Transverse colon (tissue), 4 donors: ENCODE measurements around the gene RAB13. TPM values are rescaled to one million over a fixed set of nuclear protein-coding genes. Genes with fewer than 3 reads are reported as not detected.
A peak's percentile ranks its signal among the peaks of the same experiment; 100 is the strongest.
"Not testable (repeated sequence)": the region's sequence is repeated elsewhere in the genome, so short reads cannot be mapped to it uniquely, and the experiment has no call there.

Source experiments
- DNase-seq: peaks from one replicate; pipeline ENCODE4 v3.0.0-alpha.2; 2019
- H3K27ac ChIP-seq, 4 donors: fragments of 200-600 bp; sonication (generic); 2 replicates each; pipeline ENCODE4 v1.5.1; 2016 to 2018; ENCODE audit warnings: inconsistent platforms in 4 of 4
- H3K27me3 ChIP-seq: fragments of 200-600 bp; sonication (generic); 2 replicates; pipeline ENCODE4 v1.5.1; 2017; ENCODE audit warnings: inconsistent platforms
- H3K36me3 ChIP-seq, 4 donors: fragments of 200-600 bp; sonication (generic); 2 replicates each; pipeline ENCODE4 v1.5.1; 2017 to 2019; ENCODE audit warnings: inconsistent platforms in 4 of 4
- H3K4me1 ChIP-seq, 4 donors: fragments of 200-600 bp; sonication (generic); 2 replicates each; pipeline ENCODE4 v1.5.1; 2017 to 2020; ENCODE audit warnings: inconsistent platforms in 4 of 4
- H3K4me3 ChIP-seq, 4 donors: fragments of 200-600 bp; sonication (generic); 1 replicate in 1 of 4; 2 replicates in 3 of 4; pipeline versions ENCODE4 v1.5.1 to v1.6.1; 2017 to 2019; ENCODE audit warnings: inconsistent platforms in 4 of 4
- H3K9me3 ChIP-seq, 2 donors: fragments of 200-600 bp; sonication (generic); 2 replicates each; pipeline ENCODE4 v1.5.1; 2017 to 2019; ENCODE audit warnings: inconsistent platforms in 2 of 2
- EP300 ChIP-seq: sonication (generic); formaldehyde crosslinking; IDR thresholded peaks from one replicate; pipeline ENCODE4 v1.6.1; 2017; ENCODE audit warnings: antibody characterized with exemption, low read depth
- POLR2A ChIP-seq: fragments of 450-650 bp; IDR thresholded peaks from one replicate; pipeline ENCODE4 v1.6.1; 2016; ENCODE audit warnings: antibody characterized with exemption, mild to moderate bottlenecking, moderate library complexity
- POLR2AphosphoS5 ChIP-seq, 3 donors: sonication (generic); formaldehyde crosslinking; IDR thresholded peaks; one replicate each; pipeline ENCODE4 v1.6.1; 2016; ENCODE audit warnings: antibody characterized with exemption in 3 of 3
- WGBS, 2 donors: methylation state at CpG; one replicate each; pipeline ENCODE4 v1.1.5; 2018; ENCODE audit warnings: low coverage in 1 of 2; 5-methylcytosine and 5-hydroxymethylcytosine counted together
- in situ Hi-C, 4 donors: fragments of 200-750 bp; cut with MboI; loops; one replicate each; pipeline versions ENCODE4 v1.15.0 to v1.15.1; 2017; ENCODE audit warnings: low sequenced_read_pairs in 3 of 4, low pct_ligation_motif_present in 1 of 4, low pct_unique_long_range_greater_than_20kb in 1 of 4
- intact Hi-C: fragments of 100-400 bp; cut with DNase I; formaldehyde crosslinking; loops from one replicate; pipeline ENCODE4 v1.15.1; 2023; ENCODE audit warnings: low total_unique reads
- total RNA-seq, 4 donors: library from RNA; depleted of rRNA; stranded (reverse); fragments of >200 nt; gene quantifications; one replicate each; pipeline ENCODE4 v1.1.0, GENCODE V29; 2016
- TF ChIP-seq, protein P1 (sequence below), 5 experiments: fragments of 200-600 bp in 3 of 5; fragments of 450-650 bp in 2 of 5; sonication (generic) in 3 of 5; IDR thresholded peaks; 1 replicate in 2 of 5; 2 replicates in 3 of 5; pipeline ENCODE4 v1.5.1; 2016 to 2017; ENCODE audit warnings: antibody characterized with exemption in 5 of 5, inconsistent platforms in 3 of 5, mild to moderate bottlenecking in 2 of 5, moderate library complexity in 1 of 5

RAB13 gene
- 10 to 100 TPM in 2 of 4 donors, 1 to 10 TPM in 2; 4.0 to 27.9 (median 15.4) TPM for total RNA-seq

DNA sequence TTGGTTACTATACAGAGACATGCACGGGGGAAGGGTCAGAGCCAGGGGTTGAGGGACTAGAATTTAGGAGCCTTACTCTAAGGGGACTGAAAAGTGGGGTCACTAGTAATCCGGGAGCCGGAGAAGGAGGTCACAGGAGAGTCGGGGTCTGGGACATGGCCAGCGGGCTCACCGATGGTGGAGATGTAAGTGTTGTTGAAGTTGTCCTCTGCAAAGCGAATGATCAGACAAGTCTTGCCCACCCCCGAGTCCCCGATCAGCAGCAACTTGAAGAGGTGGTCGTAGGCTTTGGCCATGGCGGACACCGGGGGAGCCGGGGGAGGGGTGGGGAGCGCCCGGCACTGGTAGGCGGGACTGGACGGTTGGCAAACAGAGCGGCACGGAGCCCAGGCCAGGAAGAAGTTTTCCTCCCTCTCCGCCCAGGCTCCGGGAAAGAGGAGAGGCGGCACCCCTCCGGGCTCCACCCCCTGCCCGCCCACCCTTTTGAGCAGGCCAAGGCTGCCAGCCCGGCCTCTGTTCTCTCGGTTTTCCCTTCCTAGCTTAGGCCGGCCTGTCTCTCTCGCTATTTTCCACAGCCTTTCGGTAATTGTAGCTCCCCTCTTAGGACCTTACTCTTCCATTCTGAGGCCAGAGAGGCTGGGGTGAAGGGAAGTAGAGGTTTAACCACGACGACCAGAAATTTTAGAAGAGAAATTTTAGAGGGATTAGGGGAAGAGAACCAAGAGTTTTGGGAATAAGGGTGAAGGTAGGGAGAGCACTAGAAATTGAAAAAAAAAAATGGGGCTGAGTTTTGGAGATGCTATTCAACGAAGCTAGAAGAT, at the start of gene RAB13:
Gene RAB13, minus strand, starts transcription at position 399 of the 821 bp plus-strand sequence. Its CDS starts 103 bp downstream, at position 296.
- Histone ChIP-seq H3K27ac (peak within 1 kb of the TSS; percentile 86 to 96 (median 86)), H3K4me3 (peak within 1 kb of the TSS; percentile 17 to 67 (median 60)), H3K27me3 (no peaks in the 10 kb centered on the region), H3K36me3 (no peaks in the 10 kb centered on the region), H3K9me3 (no peaks in the 10 kb centered on the region), H3K4me1 (peaks cover 0 to 33% (median 14%) of the 10 kb centered on the region in 4 donors)
- DNase-seq: peak; percentile 89
- intact Hi-C loops (loop anchor here (2.0 to 10.0 kb wide), 2 partner anchors 189 to 311 kb away; partner anchors contain the start of genes ILF2 and NPR1), in situ Hi-C loops (loop anchor here (10.0 to 25.0 kb wide), 7 partner anchors 171 to 474 kb away; partner anchors contain the start of genes ILF2 (in 2 of the 4), NPR1 (in 2 of the 4), S100A3 (in 1 of the 4) and S100A4 (in 1 of the 4))
- no peak for TF ChIP-seq EP300
- peak; percentile 48 for TF ChIP-seq POLR2A
- TF ChIP-seq, protein P1, sequence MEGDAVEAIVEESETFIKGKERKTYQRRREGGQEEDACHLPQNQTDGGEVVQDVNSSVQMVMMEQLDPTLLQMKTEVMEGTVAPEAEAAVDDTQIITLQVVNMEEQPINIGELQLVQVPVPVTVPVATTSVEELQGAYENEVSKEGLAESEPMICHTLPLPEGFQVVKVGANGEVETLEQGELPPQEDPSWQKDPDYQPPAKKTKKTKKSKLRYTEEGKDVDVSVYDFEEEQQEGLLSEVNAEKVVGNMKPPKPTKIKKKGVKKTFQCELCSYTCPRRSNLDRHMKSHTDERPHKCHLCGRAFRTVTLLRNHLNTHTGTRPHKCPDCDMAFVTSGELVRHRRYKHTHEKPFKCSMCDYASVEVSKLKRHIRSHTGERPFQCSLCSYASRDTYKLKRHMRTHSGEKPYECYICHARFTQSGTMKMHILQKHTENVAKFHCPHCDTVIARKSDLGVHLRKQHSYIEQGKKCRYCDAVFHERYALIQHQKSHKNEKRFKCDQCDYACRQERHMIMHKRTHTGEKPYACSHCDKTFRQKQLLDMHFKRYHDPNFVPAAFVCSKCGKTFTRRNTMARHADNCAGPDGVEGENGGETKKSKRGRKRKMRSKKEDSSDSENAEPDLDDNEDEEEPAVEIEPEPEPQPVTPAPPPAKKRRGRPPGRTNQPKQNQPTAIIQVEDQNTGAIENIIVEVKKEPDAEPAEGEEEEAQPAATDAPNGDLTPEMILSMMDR (IDR thresholded peaks at IDR 0.05): no peak
- TF ChIP-seq POLR2AphosphoS5 (IDR thresholded peaks at IDR 0.05): peak; percentile 81 to 86 (median 83)
- 4 to 5% methylated on average over 13 to 28 of the region's 32 CpGs for WGBS, 2 donors

DNA sequence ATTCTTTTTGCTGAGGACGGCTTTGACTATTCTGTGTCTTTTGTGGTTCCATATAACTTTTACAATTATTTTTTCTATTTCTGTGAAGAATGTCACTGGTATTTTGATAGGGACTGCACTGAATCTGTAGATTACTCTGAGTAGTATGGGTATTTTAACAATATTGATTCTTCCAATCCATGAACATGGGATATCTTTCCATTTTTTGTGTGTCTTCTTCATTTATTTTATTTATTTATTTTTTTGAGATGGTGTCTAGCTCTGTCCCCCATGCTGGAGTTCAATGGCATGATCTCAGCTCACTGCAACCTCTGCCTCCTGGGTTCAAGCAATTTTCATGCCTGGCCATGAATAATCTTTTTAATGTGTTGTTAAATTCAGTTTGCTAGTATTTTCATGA, 47.6 kb upstream of the RAB13 start:
- H3K36me3 ChIP-seq, intact Hi-C loops, H3K9me3 ChIP-seq, H3K4me1 ChIP-seq, H3K27ac ChIP-seq, DNase-seq, H3K27me3 ChIP-seq, H3K4me3 ChIP-seq, in situ Hi-C loops: not testable (repeated sequence)
- WGBS, 2 donors: 88 to 100% methylated on average over 1 of the region's 1 CpG

DNA sequence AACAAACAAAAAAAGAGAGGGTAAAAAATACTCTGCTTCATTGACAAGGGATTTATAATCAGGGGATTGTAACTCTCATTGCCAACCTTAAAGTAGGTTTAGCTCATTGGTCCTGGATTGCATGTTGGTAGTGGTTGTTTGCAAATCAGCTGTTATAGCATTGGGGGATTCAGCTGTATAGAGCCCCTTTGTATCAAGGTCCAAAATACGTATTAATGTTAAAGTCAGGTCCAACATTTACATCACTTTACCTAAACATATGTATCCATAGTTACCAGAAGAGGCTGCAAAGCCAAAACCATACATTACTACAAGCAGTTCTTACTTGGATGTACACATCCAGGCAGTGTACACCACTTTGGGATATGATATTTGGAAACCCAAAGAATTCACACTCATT, 33.8 kb upstream of the RAB13 start:
- in situ Hi-C loops: no loop called here
- TF ChIP-seq POLR2AphosphoS5 (IDR thresholded peaks at IDR 0.05): no peak
- no peak for TF ChIP-seq EP300
- TF ChIP-seq, protein P1 (IDR thresholded peaks at IDR 0.05): no peak
- TF ChIP-seq POLR2A: no peak
- H3K9me3 ChIP-seq: no peaks in the 10 kb centered on the region
- H3K4me1 ChIP-seq: no peaks in the 10 kb centered on the region
- no peak overlapping the region for H3K4me3 ChIP-seq
- no peak for DNase-seq
- intact Hi-C loops: no loop called here
- no peak overlapping the region for H3K27ac ChIP-seq
- WGBS, 2 donors: 74 to 80% methylated on average over 1 of the region's 1 CpG
- H3K27me3 ChIP-seq: no peaks in the 10 kb centered on the region
- H3K36me3 ChIP-seq: no peaks in the 10 kb centered on the region

DNA sequence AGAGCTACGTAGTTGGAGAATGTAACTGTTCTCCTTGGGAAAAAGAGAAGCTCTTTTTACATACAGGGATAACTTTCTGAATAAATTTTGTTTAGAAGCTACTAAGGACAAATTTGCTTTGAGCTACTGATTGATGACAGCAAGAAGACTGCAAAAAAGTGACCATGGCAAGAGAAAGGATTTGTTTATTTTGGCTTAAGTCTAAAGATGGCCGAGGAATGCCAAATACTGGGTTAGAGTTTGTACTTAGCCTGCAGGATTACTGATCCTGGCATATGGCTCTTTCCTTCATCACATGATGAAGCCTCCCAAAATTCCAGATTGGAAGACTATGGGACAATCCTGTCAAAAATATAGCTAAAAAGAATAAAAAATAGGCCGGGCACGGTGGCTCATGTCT, 33.1 kb upstream of the RAB13 start:
- intact Hi-C loops (no loop called here), in situ Hi-C loops (no loop called here)

More for the DNA sequence above, 33.1 kb upstream of the RAB13 start:
- WGBS, 2 donors: 85 to 86% methylated on average over 4 of the region's 4 CpGs
- no peak overlapping the region for H3K27ac ChIP-seq
- H3K4me3 ChIP-seq: no peak overlapping the region
- no peaks in the 10 kb centered on the region for H3K36me3 ChIP-seq
- H3K4me1 ChIP-seq: peaks cover 0 to under 1% (median 0%) of the 10 kb centered on the region in 4 donors
- TF ChIP-seq, protein P1 (IDR thresholded peaks at IDR 0.05): no peak
- no peak for TF ChIP-seq EP300
- no peak for TF ChIP-seq POLR2AphosphoS5 (IDR thresholded peaks at IDR 0.05)
- TF ChIP-seq POLR2A: no peak
- no peak for DNase-seq
- no peaks in the 10 kb centered on the region for H3K9me3 ChIP-seq
- no peaks in the 10 kb centered on the region for H3K27me3 ChIP-seq
